K562 (cell line): ENCODE data around the gene BAZ2A. TPM values are rescaled to one million over a fixed set of nuclear protein-coding genes. Genes with fewer than 3 reads are reported as not detected.

Experiments
- ATAC-seq: fragments of 200-7000 bp; cut with Tn5 transposase; 3 replicates; pipeline ENCODE4 v1.9.1; 2020; ENCODE audit warnings: moderate library complexity
- BruUV-seq: library from RNA; stranded (reverse); fragments of 400-500 nt; replicated peaks from 2 replicates; lab custom pipeline; 2021; lab: Mats Ljungman, UMichigan
- CTCF ChIA-PET: fragments of 300-600 bp; formaldehyde crosslinking; extraction: SDS; loops from one replicate; lab custom pipeline; 2021; ENCODE audit warnings: low intra/inter-chr PET ratio; lab: Yijun Ruan, JAX
- POLR2A ChIA-PET: fragments of 300-600, 350-650 bp; sonication (Branson Sonifier 250); formaldehyde crosslinking; extraction: SDS; loops from one replicate; lab custom pipeline; 2021; ENCODE audit warnings: antibody characterized with exemption, inconsistent platforms; lab: Yijun Ruan, JAX
- DNase-seq, 4 experiments: peaks; one replicate each; pipeline versions ENCODE4 v3.0.0 to v3.0.0-alpha.2; 2011 to 2018; ENCODE audit warnings: low spot score in 3 of 4, mixed read lengths in 3 of 4; ENCODE audit errors: extremely low read depth in 1 of 4
- FAIRE-seq: peaks from 2 replicates; lab custom pipeline; 2011; peaks lifted over from hg19 to GRCh38; lab: Jason Lieb, UNC
- H2AFZ ChIP-seq: 2 replicates; pipeline ENCODE4 v1.6.0; 2011; ENCODE audit warnings: low read depth, low read length, control low read depth, inconsistent platforms
- H3K27ac ChIP-seq: fragments of 200-600 bp; 3 replicates; pipeline ENCODE4 v1.8.0; 2011; ENCODE audit warnings: low read depth, mild to moderate bottlenecking, control low read depth, inconsistent platforms, low read length, moderate library complexity, mixed read lengths; ENCODE audit errors: extremely low read depth
- H3K27me3 ChIP-seq, 2 experiments: fragments of 300-600 bp in 1 of 2; 2 replicates in 1 of 2; 3 replicates in 1 of 2; pipeline versions ENCODE4 v1.6.0 to v1.8.0; 2011; ENCODE audit warnings: inconsistent platforms in 2 of 2, low read length in 2 of 2, mild to moderate bottlenecking in 1 of 2, mixed read lengths in 1 of 2, moderate library complexity in 1 of 2; ENCODE audit not compliant: control insufficient read depth in 2 of 2, insufficient read depth in 2 of 2
- H3K36me3 ChIP-seq: fragments of 300-600 bp; 3 replicates; pipeline ENCODE4 v1.8.0; 2011; ENCODE audit warnings: mild to moderate bottlenecking, low read length, inconsistent platforms; ENCODE audit not compliant: control insufficient read depth, insufficient read depth
- H3K4me1 ChIP-seq, 2 experiments: fragments of 200-600 bp in 1 of 2; replicated peaks in 1 of 2; 2 replicates in 1 of 2; 3 replicates in 1 of 2; pipeline versions ENCODE4 v1.5.1 to v1.8.0; 2011; ENCODE audit warnings: inconsistent platforms in 2 of 2, low read length in 2 of 2, mild to moderate bottlenecking in 1 of 2, mixed read lengths in 1 of 2, moderate library complexity in 1 of 2; ENCODE audit not compliant: control insufficient read depth in 2 of 2, insufficient read depth in 2 of 2
- H3K4me2 ChIP-seq: 2 replicates; pipeline ENCODE4 v1.6.1; 2011; ENCODE audit warnings: low read length, control low read depth, inconsistent platforms, mixed read lengths; ENCODE audit not compliant: insufficient read depth
- H3K4me3 ChIP-seq: fragments of 200-600 bp; sonication (generic), shearing (Covaris generic); 2 replicates; pipeline ENCODE4 v1.5.1; 2016; ENCODE audit warnings: control low read depth, inconsistent platforms
- H3K79me2 ChIP-seq: fragments of 200-600 bp; 3 replicates; pipeline ENCODE4 v1.8.0; 2011; ENCODE audit warnings: low read length, inconsistent platforms; ENCODE audit not compliant: control insufficient read depth, insufficient read depth
- H3K9ac ChIP-seq, 2 experiments: 2 replicates each; pipeline versions ENCODE4 v1.6.0 to v1.6.1; 2011; ENCODE audit warnings: low read depth in 2 of 2, low read length in 2 of 2, control low read depth in 1 of 2, inconsistent platforms in 1 of 2, mild to moderate bottlenecking in 1 of 2, mixed read lengths in 1 of 2; ENCODE audit not compliant: insufficient read depth in 1 of 2
- H3K9me1 ChIP-seq: one replicate; pipeline ENCODE4 v1.6.0; 2011; ENCODE audit warnings: inconsistent platforms, mild to moderate bottlenecking, low read length, moderate library complexity; ENCODE audit not compliant: control insufficient read depth, insufficient read depth
- H3K9me3 ChIP-seq: replicated peaks from 2 replicates; pipeline ENCODE4 v1.5.1; 2011; ENCODE audit warnings: low read depth, low read length, inconsistent platforms; ENCODE audit not compliant: control insufficient read depth, insufficient read depth
- H4K20me1 ChIP-seq: replicated peaks from 2 replicates; pipeline ENCODE4 v1.6.1; 2011; ENCODE audit warnings: low read length, inconsistent platforms, mixed read lengths; ENCODE audit not compliant: control insufficient read depth, insufficient read depth
- MTA2 ChIP-seq: fragments of 450-650 bp; IDR thresholded peaks from 2 replicates; pipeline ENCODE4 v1.6.1; 2016; ENCODE audit warnings: low read depth
- MYC ChIP-seq, 2 experiments: fragments of 250-450 bp in 1 of 2; sonication (Bioruptor Pico) in 1 of 2; IDR thresholded peaks; 2 replicates each; pipeline versions ENCODE4 v1.5.1 to v1.6.1; 2012 to 2021; ENCODE audit warnings: low read depth in 2 of 2, borderline replicate concordance in 1 of 2, improper control_type of control experiment in 1 of 2, low read length in 1 of 2, mild to moderate bottlenecking in 1 of 2, moderate library complexity in 1 of 2
- NCOR1 ChIP-seq: fragments of 450-650 bp; IDR thresholded peaks from 2 replicates; pipeline ENCODE4 v1.6.1; 2016; ENCODE audit warnings: mild to moderate bottlenecking, moderate library complexity
- SIX5 ChIP-seq, 2 experiments: IDR thresholded peaks; 2 replicates each; pipeline ENCODE4 v1.6.1; 2011; ENCODE audit warnings: low read length in 2 of 2, borderline replicate concordance in 1 of 2, low read depth in 1 of 2, mild to moderate bottlenecking in 1 of 2, moderate library complexity in 1 of 2; ENCODE audit not compliant: insufficient read depth in 1 of 2
- ZNF699 ChIP-seq: fragments of 250-450 bp; sonication (Bioruptor Pico); IDR thresholded peaks from 2 replicates; pipeline ENCODE4 v1.8.0; 2021; ENCODE audit warnings: mild to moderate bottlenecking, moderate library complexity; ENCODE audit not compliant: insufficient replicate concordance
- WGBS: fragments of 100-300 bp; shearing (Covaris generic); methylation state at CpG from one replicate; pipeline ENCODE4 v1.1.6; 2016; ENCODE audit warnings: low coverage, mixed read lengths; ENCODE audit not compliant: insufficient coverage; ENCODE audit errors: missing lambda C conversion rate; 5-methylcytosine and 5-hydroxymethylcytosine counted together
- in situ Hi-C: fragments of 300-500 bp; cut with MboI; formaldehyde crosslinking; loops from 4 replicates; pipeline ENCODE4 v1.15.0; 2018; ENCODE audit warnings: inconsistent platforms, mixed read lengths
- intact Hi-C: fragments of 100-400 bp; cut with micrococcal nuclease; formaldehyde crosslinking; loops from 2 replicates; pipeline ENCODE4 v1.14.2; 2022
- polyA plus RNA-seq, 8 experiments: library from polyadenylated mRNA; depleted of rRNA in 4 of 8; stranded (reverse) in 5 of 8; unstranded in 3 of 8; fragments of >200 nt; fragmentation: Nextera tagmentation in 2 of 8; fragmentation: Illumina TruSeq in 1 of 8; extraction: Ambion mirVana in 2 of 8; extraction: Trizol in 1 of 8; gene quantifications; 2 replicates each; pipeline versions ENCODE4 v1.2.1 to v1.2.3, GENCODE V29; 2011 to 2014; ENCODE audit warnings: inconsistent platforms in 1 of 8, missing spikeins in 1 of 8
- total RNA-seq, 7 experiments: library from RNA; depleted of rRNA in 6 of 7; stranded (reverse); fragments of >200 nt in 6 of 7; fragmentation: Illumina TruSeq in 2 of 7; extraction: Trizol in 2 of 7; gene quantifications; 2 replicates each; pipeline versions ENCODE4 v1.2.1 to v1.2.3, GENCODE V29; 2011 to 2021; ENCODE audit warnings: low replicate concordance in 1 of 7
- TF ChIP-seq, protein P1 (sequence below): fragments of 200-800 bp; sonication (Bioruptor generic); IDR thresholded peaks from 2 replicates; pipeline ENCODE4 v1.6.1; 2016; ENCODE audit warnings: missing genetic modification characterization, missing compliant biosample characterization
- TF ChIP-seq, protein P2 (sequence below): sonication (generic); formaldehyde crosslinking; IDR thresholded peaks from 2 replicates; pipeline ENCODE4 v1.8.0; 2022; ENCODE audit warnings: missing genetic modification reagents, mild to moderate bottlenecking, borderline replicate concordance

The BAZ2A gene
- total and polyA plus RNA-seq, 9 of the 15 experiments (the other 6 are each of a cell fraction or from before 2014, with no cell fraction given): 4.5 to 86.4 (median 26.2) TPM

DNA sequence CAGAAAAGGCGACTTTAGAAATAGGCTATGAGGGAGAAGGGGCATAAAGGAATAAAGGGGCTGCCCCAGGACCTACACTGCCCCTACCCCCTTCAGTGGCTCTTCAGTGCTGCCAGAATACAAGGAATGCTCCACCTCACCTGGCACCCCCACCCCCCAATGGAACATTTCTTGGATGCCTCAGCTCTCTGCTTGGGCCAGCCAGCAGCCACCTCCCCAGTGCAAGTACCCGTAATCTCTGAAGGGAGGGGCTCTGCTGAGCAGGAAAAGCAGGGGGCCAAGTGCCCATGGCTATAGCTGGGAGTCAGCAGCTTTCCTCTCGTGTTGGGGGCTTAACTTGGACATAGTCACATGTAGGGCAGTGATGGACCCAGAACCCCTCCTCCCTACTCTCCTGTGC lies 33.3 kb downstream of the BAZ2A start:
- TF ChIP-seq, protein P1, sequence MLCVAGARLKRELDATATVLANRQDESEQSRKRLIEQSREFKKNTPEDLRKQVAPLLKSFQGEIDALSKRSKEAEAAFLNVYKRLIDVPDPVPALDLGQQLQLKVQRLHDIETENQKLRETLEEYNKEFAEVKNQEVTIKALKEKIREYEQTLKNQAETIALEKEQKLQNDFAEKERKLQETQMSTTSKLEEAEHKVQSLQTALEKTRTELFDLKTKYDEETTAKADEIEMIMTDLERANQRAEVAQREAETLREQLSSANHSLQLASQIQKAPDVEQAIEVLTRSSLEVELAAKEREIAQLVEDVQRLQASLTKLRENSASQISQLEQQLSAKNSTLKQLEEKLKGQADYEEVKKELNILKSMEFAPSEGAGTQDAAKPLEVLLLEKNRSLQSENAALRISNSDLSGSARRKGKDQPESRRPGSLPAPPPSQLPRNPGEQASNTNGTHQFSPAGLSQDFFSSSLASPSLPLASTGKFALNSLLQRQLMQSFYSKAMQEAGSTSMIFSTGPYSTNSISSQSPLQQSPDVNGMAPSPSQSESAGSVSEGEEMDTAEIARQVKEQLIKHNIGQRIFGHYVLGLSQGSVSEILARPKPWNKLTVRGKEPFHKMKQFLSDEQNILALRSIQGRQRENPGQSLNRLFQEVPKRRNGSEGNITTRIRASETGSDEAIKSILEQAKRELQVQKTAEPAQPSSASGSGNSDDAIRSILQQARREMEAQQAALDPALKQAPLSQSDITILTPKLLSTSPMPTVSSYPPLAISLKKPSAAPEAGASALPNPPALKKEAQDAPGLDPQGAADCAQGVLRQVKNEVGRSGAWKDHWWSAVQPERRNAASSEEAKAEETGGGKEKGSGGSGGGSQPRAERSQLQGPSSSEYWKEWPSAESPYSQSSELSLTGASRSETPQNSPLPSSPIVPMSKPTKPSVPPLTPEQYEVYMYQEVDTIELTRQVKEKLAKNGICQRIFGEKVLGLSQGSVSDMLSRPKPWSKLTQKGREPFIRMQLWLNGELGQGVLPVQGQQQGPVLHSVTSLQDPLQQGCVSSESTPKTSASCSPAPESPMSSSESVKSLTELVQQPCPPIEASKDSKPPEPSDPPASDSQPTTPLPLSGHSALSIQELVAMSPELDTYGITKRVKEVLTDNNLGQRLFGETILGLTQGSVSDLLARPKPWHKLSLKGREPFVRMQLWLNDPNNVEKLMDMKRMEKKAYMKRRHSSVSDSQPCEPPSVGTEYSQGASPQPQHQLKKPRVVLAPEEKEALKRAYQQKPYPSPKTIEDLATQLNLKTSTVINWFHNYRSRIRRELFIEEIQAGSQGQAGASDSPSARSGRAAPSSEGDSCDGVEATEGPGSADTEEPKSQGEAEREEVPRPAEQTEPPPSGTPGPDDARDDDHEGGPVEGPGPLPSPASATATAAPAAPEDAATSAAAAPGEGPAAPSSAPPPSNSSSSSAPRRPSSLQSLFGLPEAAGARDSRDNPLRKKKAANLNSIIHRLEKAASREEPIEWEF: no peak
- TF ChIP-seq ZNF699 (CRISPR knock-in tag) (no peak), SIX5 (IDR thresholded peaks at IDR 0.05; ENCODE audit: borderline replicate concordance in 1 of 2, insufficient read depth in 1 of 2, low read depth in 1 of 2, low read length in 2 of 2) (no peak), MTA2 (no peak), MYC (IDR thresholded peaks at IDR 0.05; ENCODE audit: low read depth, low read length) (no peak), MYC (CRISPR knock-in tag; IDR thresholded peaks at IDR 0.05; ENCODE audit: borderline replicate concordance, low read depth) (no peak), NCOR1 (no peak)
- TF ChIP-seq, protein P2, sequence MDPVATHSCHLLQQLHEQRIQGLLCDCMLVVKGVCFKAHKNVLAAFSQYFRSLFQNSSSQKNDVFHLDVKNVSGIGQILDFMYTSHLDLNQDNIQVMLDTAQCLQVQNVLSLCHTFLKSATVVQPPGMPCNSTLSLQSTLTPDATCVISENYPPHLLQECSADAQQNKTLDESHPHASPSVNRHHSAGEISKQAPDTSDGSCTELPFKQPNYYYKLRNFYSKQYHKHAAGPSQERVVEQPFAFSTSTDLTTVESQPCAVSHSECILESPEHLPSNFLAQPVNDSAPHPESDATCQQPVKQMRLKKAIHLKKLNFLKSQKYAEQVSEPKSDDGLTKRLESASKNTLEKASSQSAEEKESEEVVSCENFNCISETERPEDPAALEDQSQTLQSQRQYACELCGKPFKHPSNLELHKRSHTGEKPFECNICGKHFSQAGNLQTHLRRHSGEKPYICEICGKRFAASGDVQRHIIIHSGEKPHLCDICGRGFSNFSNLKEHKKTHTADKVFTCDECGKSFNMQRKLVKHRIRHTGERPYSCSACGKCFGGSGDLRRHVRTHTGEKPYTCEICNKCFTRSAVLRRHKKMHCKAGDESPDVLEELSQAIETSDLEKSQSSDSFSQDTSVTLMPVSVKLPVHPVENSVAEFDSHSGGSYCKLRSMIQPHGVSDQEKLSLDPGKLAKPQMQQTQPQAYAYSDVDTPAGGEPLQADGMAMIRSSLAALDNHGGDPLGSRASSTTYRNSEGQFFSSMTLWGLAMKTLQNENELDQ (CRISPR knock-in tag): no peak
- POLR2A ChIA-PET: interaction anchor here (0.6 to 1.2 kb wide), 5 partner anchors 14 to 83 kb away, joined by 3 to 4 read pairs (median 3); no protein-coding TSS in a partner anchor
- Histone ChIP-seq H3K4me1 (no peaks in the 10 kb centered on the region; a peak in 1 of 5 replicates), H3K27me3 (no peaks in the 10 kb centered on the region), H3K9me1 (no peaks in the 10 kb centered on the region), H3K9ac (peak overlapping the region in 1 of 2 experiments; percentile 10; a peak in 1 of 4 replicates), H3K4me2 (no peak overlapping the region), H3K27ac (no peak overlapping the region), H3K4me3 (no peak overlapping the region), H2AFZ (no peak overlapping the region), H3K36me3 (peaks cover 61% of the 10 kb centered on the region), H3K79me2 (no peaks in the 10 kb centered on the region), H4K20me1 (peaks cover 5% of the 10 kb centered on the region; the same call in 1 of the 2 replicates), H3K9me3 (no peaks in the 10 kb centered on the region)
- 88% methylated on average over 3 of the region's 3 CpGs for WGBS
- intact Hi-C loops (no loop called here), in situ Hi-C loops (no loop called here)
- DNase-seq (no peak), FAIRE-seq (no peak), ATAC-seq (no peak)
- CTCF ChIA-PET: interaction anchor here (0.7 to 1.4 kb wide), 2 partner anchors 31 to 82 kb away, joined by 3 read pairs; no protein-coding TSS in a partner anchor
- TSS peak; percentile 28 for BruUV-seq
